Liver (tissue), 3 donors: ENCODE data around the gene IL17RB.

Experiments
- ATF3 ChIP-seq: IDR thresholded peaks from 2 replicates; pipeline ENCODE4 v1.6.1; 2016; ENCODE audit warnings: antibody characterized with exemption
- CTCF ChIP-seq: fragments of 150-350 bp; IDR thresholded peaks from 2 replicates; pipeline ENCODE4 v1.5.1; 2017; ENCODE audit warnings: improper control_type of control experiment, low read depth, low read length; ENCODE audit not compliant: missing input control
- EGR1 ChIP-seq, 2 donors: IDR thresholded peaks; 2 replicates each; pipeline ENCODE4 v1.6.1; 2016 to 2018; ENCODE audit warnings: antibody characterized with exemption in 2 of 2, low read depth in 2 of 2
- FOXA1 ChIP-seq: IDR thresholded peaks from 2 replicates; pipeline ENCODE4 v1.6.1; 2016; ENCODE audit warnings: antibody characterized with exemption
- GABPA ChIP-seq, 2 donors: IDR thresholded peaks in 1 of 2; conservative IDR thresholded peaks in 1 of 2; 2 replicates each; pipeline ENCODE4 v1.6.1; 2016; ENCODE audit warnings: antibody characterized with exemption in 2 of 2, mild to moderate bottlenecking in 1 of 2, moderate library complexity in 1 of 2
- JUND ChIP-seq, 2 donors: IDR thresholded peaks; 2 replicates each; pipeline ENCODE4 v1.6.1; 2016; ENCODE audit warnings: antibody characterized with exemption in 2 of 2
- NR2F2 ChIP-seq: IDR thresholded peaks from 2 replicates; pipeline ENCODE4 v1.6.1; 2016; ENCODE audit warnings: antibody characterized with exemption
- RAD21 ChIP-seq, 2 donors: IDR thresholded peaks; 2 replicates each; pipeline ENCODE4 v1.6.1; 2016; ENCODE audit warnings: antibody characterized with exemption in 2 of 2, mild to moderate bottlenecking in 2 of 2
- RXRA ChIP-seq, 2 donors: IDR thresholded peaks; 2 replicates each; pipeline ENCODE4 v1.6.1; 2017 to 2018; ENCODE audit warnings: antibody characterized with exemption in 2 of 2, mild to moderate bottlenecking in 1 of 2
- SP1 ChIP-seq: IDR thresholded peaks from 2 replicates; pipeline ENCODE4 v1.6.1; 2018; ENCODE audit warnings: antibody characterized with exemption, mild to moderate bottlenecking
- TAF1 ChIP-seq: conservative IDR thresholded peaks from 2 replicates; pipeline ENCODE4 v1.6.1; 2016; ENCODE audit warnings: antibody characterized with exemption, mild to moderate bottlenecking
- YY1 ChIP-seq: IDR thresholded peaks from 2 replicates; pipeline ENCODE4 v1.6.1; 2016; ENCODE audit warnings: antibody characterized with exemption, mild to moderate bottlenecking
- TF ChIP-seq, protein P1 (sequence below): IDR thresholded peaks from 2 replicates; pipeline ENCODE4 v1.6.1; 2016; ENCODE audit warnings: antibody characterized with exemption
- donor health status: healthy.
- donor health status: healthy.

DNA sequence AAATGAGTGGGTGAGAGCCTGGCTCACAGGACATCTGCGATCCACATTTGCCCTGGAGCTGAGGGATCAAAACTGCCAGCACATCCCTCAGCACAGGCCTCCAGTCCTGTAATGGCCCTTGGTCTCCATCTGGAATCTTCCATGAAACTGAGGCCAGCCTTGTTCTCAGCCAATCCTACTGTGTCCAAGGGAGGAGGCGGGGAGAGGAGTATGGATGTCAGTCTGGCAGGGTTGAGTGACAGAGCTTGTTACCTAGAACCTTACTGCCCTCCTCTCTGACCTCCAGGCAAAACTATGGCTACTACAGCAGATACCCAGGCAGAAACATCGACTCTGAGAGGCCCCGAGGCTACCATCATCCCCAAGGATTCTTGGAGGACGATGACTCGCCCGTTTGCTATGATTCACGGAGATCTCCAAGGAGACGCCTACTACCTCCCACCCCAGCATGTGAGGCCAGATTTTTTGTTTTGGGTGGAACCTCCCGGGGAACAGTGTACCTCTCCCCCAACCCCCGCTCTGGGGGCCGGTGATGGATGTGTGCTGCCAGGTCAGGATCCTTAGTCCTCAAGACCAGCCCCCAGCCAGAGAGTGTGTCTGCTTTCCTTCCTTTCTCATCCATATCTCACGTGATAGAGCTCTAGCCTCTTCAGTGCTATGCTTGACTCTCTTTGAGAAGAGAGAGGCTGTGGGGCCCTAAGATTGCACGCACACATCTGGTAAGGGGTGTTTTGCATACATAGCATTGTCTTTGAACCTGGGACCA is 41.5 kb upstream of the IL17RB start:
- TF ChIP-seq CTCF (no peak), YY1 (no peak), RAD21 (IDR thresholded peaks at IDR 0.05) (no peak), SP1 (no peak), EGR1 (IDR thresholded peaks at IDR 0.05; ENCODE audit: low read depth in 2 of 2) (no peak), RXRA (IDR thresholded peaks at IDR 0.05) (no peak), JUND (IDR thresholded peaks at IDR 0.05) (no peak), TAF1 (no peak), FOXA1 (no peak), GABPA (IDR thresholded peaks at IDR 0.05 in 1 of 2, conservative IDR thresholded peaks at IDR 0.05 in 1 of 2) (no peak), ATF3 (no peak), NR2F2 (no peak)
- TF ChIP-seq, protein P1, sequence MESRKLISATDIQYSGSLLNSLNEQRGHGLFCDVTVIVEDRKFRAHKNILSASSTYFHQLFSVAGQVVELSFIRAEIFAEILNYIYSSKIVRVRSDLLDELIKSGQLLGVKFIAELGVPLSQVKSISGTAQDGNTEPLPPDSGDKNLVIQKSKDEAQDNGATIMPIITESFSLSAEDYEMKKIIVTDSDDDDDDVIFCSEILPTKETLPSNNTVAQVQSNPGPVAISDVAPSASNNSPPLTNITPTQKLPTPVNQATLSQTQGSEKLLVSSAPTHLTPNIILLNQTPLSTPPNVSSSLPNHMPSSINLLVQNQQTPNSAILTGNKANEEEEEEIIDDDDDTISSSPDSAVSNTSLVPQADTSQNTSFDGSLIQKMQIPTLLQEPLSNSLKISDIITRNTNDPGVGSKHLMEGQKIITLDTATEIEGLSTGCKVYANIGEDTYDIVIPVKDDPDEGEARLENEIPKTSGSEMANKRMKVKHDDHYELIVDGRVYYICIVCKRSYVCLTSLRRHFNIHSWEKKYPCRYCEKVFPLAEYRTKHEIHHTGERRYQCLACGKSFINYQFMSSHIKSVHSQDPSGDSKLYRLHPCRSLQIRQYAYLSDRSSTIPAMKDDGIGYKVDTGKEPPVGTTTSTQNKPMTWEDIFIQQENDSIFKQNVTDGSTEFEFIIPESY: no peak
